NCI-H2196 treated with DMSO at 0.1 percent for 48 hours (cell line): Measurements from ENCODE around the gene ADAT3.

Source experiments
- DNase-seq: peaks from one replicate; lab custom pipeline; 2025; ENCODE audit not compliant: unreplicated experiment; lab: John Stamatoyannopoulos, UW

The ADAT3 gene

GRCh38 chr19:1905110-1905862 is at the start of gene ADAT3, which contains the start of gene SCAMP4:
Gene ADAT3 (plus strand): TSS chr19:1905399. CDS start chr19:1912048, 6,649 bp downstream.
Gene SCAMP4 (plus strand): TSS chr19:1905399. CDS start chr19:1915020, 9,621 bp downstream.
- DNase-seq = peak; percentile 97

- no peak for DNase-seq
Measured at GRCh38 chr19:1855828-1856255, 49.4 kb upstream of the ADAT3 start.

GRCh38 chr19:1856345-1856697 is 48.9 kb upstream of the ADAT3 start:
- DNase-seq = no peak

- no peak for DNase-seq
Measured at GRCh38 chr19:1856698-1857603, 48.2 kb upstream of the ADAT3 start.

GRCh38 chr19:1857648-1858326 is 47.4 kb upstream of the ADAT3 start:
- no peak for DNase-seq

- DNase-seq = no peak
Measured at GRCh38 chr19:1858412-1859081, 46.7 kb upstream of the ADAT3 start.

GRCh38 chr19:1859331-1859781 is 45.8 kb upstream of the ADAT3 start:
- DNase-seq = no peak

- no peak for DNase-seq
Measured at GRCh38 chr19:1860042-1860775, 45.0 kb upstream of the ADAT3 start.

GRCh38 chr19:1860821-1861598 is 44.2 kb upstream of the ADAT3 start:
- DNase-seq = no peak

GRCh38 chr19:1861599-1862031 is 43.6 kb upstream of the ADAT3 start:
- DNase-seq = no peak

- no peak for DNase-seq
Measured at GRCh38 chr19:1862068-1862423, 43.2 kb upstream of the ADAT3 start.

GRCh38 chr19:1862424-1863327 is 42.5 kb upstream of the ADAT3 start:
- no peak for DNase-seq

- no peak for DNase-seq
Measured at GRCh38 chr19:1863328-1863637, 41.9 kb upstream of the ADAT3 start, which contains the start of gene KLF16. Gene KLF16 (minus strand): TSS chr19:1863579. CDS start chr19:1863497, 82 bp downstream.

GRCh38 chr19:1863638-1864479 is 41.3 kb upstream of the ADAT3 start:
- DNase-seq = peak; percentile 98

GRCh38 chr19:1864480-1865171 is 40.6 kb upstream of the ADAT3 start:
- DNase-seq = peak; percentile 62

- DNase-seq = no peak
Measured at GRCh38 chr19:1865172-1866010, 39.8 kb upstream of the ADAT3 start.
